Activated CD4-positive, alpha-beta T cell treated with anti-CD3 and anti-CD28 coated beads for 4 hours (primary cell): ENCODE results near the gene SLC22A1.
"Not testable (repeated sequence)": the region's sequence is repeated elsewhere in the genome, so short reads cannot be mapped to it uniquely, and the experiment has no call there.

ENCODE experiments used
- DNase-seq, 2 donors: peaks; one replicate each; pipeline ENCODE4 v3.0.0-alpha.2; 2020

SLC22A1 gene

DNA sequence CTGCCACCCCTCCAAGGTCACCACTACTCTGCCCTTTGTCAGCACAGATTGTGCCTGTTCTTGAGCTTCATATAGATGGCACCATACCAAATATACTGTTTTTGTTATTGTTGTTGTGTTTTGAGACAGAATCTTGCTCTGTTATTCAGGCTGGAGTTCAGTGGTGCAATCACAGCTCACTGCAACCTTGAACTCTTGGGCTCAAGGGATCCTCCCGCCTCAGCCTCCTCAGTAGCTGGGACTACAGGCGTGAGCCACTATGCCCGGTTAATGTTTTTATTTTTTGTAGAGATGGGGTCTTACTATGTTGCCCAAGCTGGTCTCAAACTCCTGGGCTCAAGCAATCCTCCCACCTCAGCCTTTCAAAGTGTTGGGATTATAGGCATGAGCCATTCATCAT, 18.9 kb downstream of the SLC22A1 start:
- DNase-seq = not testable (repeated sequence)

DNA sequence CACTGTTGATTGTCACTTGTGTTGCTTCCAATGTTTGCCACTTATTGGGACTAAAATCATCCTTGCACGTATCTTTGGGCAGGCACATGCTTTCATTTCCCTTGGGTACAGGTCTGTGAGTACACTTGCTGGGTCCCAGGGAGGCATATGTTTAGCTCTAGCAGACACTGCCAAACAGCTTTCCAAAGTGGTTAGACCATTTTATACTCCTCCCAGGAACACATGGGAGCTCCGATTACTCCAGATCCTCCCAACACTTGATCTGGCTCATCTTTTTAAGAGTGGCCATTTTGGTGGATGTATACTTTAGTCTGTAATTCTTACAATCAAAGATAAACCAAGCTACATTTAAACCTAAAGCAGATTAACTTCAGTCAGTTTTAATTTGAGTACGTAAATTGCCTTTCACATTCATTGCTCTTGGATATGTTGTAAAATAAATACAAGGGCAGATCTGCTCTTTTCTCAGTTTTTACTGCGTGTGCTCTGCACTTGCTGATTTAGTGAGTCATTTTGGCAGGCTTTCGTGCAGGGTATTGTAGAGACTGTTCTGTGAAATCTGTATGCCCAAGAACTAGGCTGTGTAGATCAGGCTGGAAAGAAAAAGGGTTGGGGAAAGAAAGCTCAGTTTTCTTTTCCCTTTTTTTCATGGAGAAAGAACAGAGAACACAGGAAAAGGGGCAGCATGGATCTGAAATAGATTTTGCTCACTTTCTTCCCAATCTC, 19.5 kb downstream of the SLC22A1 start:
- no peak for DNase-seq

DNA sequence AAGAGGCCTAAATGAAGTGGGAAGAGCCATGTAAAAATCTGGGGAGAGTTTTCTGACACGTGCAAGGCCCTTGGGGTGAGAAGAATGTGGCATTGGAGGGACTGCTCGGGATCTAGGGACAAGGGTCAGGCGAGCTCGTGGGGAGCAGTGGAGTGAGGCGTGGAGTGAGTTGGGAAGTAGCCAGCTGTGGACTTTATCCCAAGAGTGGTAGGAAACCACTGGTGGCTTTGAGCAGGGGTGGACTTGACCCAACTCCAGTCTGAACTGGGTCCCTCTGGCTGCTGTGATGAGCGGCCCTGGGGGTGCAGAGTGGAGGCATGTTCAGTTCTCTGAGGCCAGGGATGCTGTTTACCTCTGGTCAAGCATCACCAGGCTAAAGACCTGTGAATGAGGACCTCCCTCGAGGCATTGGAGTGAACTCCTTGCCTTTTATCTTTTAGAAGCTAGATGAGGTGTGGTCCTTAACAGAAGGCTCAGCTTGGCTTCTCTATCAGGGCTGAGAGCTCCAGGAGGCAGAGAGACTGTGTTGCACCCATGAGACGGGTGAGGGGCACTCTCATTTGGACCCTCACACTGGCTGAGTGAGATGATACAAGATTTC, 20.6 kb downstream of the SLC22A1 start:
- no peak for DNase-seq

DNA sequence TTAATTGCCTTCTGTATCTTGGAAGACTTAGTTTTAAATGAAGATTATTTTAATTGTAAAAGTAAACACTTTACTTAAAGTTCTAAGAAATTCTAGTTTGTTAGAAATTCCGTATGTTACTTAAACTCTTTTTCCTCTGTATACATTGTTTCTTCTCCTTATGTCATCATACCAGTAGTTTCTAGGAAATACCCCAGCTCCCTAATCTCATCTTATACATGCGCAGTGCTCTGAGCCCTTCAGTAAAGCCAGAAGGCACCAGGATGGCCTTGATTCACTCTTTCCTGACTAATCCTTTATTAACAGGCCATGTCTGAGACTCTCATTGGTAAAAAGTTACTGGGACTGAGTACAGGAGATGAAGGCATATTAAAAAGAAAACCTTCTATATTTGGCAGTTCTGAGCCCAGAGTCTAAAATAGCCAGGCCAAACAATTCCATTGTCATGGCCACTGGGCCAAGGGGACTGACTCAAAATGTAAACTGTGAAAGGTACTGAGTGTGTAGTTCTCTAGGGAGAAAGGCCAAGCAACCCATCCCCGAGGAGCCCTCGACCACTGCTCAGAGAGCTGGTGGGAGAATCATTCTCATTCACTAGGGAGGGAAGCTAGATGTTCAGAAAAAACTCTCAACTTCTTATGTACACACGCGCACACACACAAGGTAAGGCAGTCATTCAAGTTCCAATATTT, 25.0 kb downstream of the SLC22A1 start:
- DNase-seq = no peak

DNA sequence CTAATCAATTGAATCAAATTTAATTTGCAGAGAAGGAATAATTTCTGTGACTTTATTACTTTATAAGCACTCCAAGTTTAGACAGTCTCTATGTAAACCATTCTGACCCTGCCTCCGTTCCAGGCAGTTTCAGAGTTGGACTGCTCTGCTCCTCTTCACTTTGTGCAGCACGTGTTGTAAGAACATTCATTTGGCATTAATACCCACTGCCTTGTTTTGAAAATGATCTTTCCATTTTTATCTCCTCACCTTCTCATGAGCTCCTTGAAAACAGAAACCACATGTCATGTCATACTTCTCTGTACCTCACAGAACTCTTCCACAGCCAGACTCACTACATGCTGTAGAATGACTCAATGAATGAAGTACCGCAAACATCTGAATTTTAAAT, 25.5 kb downstream of the SLC22A1 start:
- no peak for DNase-seq

DNA sequence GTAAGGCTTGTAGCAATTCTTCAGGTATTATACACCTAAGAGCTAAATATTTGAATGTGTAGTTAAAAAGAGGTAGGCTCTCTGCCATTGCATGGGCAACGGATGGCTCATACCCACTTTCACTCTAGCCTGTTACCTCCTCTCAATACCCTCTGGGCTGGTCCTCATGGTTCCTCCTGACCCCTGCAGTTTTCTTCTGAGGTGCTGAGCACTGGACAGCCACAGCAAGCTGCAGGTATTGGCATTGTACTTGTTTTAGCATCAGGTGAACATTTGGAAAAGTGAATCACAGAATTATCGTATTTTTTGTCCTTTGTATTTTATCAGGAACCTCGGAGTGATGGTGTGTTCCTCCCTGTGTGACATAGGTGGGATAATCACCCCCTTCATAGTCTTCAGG, 32.9 kb downstream of the SLC22A1 start:
- DNase-seq = no peak

DNA sequence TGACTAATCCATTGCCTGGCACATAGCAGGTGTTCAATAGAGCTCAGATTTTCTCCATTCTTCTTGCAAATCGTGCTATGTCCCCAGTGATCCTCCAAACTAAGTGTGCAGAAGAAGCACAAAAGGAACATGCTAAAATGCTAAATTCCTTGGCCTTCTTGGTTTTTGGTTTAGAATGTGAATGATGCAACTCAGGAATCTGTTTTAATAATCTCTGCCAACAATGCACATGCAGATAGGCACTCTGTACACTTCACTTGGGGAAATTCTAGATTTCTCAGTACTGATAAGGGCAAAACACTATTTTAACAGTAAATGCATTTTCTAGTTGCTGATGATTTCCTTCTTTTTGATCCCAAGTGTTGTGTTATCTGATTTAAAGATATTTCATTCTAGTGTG, 35.2 kb downstream of the SLC22A1 start:
- DNase-seq = no peak

DNA sequence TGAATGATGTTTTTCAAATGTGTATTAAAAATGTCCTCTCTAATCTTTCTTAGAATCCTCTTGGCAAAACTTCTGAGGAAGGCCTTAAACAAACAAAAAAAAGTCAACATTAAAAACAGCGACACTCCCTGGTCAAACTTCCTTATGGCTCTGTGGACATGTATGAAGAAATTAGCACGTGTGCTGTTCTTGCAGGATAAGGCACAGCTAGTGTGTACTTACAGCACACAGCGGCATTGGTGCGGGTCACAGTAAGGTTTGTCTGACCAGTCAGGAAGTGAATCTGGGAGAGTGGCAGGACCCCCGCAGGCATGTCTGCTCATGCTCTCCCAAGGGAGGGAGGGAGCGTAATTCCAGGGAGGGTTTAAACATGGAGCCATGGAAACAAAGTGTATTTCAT, 38.8 kb downstream of the SLC22A1 start:
- no peak for DNase-seq

DNA sequence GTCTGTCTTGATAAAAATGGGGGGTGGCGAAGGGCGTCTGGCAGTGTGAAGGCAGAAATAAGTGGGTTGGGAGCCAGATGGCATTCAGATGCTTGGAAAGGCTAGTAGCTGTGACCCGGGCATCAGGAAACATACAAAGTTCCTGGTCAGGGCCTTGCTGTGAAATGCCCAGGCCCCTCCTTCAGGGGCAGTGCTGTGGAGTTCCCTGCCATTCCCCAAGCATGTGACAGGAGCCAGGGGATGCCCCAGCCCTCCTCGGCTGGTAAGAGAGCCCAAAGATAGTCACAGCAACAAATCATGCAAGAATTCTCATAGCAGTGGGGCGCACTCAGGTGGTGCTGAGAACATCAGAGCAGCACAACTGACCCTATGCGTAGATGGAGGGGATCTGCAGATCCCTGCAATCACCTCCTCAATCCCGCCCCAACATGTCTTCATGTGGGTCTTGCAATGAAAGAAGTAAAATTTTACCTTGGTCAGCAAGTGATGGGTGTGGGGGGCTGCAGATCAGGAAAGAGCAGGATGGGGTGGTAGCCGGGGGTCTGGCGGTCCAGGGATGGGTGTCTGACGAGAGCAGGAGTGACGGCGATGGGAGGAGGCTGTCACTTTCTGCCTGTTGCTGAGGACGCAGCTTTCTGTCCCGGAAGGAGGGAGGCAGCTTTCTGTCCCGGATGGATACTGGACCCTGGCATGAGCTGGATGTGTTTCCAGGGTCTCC, 39.5 kb downstream of the SLC22A1 start:
- DNase-seq = no peak

DNA sequence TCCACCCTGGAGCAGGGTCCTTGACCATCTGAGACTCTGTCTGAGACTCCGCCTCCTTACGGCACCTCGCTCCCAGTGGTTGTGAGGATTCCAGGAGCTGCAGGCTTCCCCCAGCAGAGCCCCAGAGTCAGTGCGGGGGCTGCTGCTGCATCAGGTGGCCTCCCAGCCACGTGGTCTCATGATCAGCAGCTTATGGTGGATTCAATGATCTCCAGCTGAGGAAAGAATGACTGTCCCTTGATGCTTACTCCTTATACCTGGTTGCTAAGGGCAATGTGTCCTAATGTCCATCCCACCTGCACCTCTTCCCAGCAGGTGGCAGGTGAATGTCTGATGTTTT, 40.0 kb downstream of the SLC22A1 start:
- no peak for DNase-seq

DNA sequence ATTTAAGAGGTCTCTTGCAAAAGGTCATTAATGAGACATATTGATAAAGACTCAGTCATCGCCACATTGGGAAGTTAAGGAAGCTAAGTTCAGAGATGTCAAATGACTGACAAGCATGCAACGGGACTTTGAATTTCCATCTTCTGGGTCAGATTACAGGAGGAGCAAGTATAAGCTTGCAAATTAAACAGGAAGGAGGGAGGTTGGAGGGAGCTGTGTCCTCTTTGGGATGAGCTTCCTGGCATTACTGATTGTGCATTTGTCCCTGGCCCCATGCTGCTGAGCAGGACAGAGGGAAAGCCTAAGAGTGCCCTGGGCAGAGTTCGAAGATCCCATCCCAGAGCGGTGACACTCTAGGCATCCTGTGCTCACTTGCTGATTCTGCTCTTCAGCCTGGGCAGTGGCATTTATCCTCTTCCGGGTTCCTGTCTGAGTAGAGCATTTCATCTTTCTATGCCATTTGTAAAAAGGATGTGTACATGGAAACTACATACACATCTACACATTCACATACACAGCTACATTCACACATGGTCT, 40.5 kb downstream of the SLC22A1 start:
- DNase-seq = no peak

DNA sequence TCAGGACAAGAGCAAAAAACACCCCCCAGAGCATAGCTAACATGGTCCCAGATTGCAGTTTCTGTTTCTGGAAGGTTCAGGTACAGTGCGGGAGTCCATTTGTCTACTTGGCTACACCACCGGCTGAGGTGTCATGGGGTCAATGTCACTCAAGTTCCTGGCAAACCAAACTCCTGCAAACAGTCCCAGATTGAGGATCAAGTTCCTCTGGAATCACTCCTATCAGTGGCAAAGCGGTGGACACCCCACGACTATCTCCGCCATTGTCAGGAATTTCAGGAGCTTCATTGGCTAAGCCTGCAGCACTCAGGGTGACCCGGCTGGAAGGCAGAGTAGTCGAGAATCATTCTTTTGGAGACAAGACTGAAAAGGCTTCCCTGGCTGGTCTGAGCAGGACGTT, 41.8 kb downstream of the SLC22A1 start:
- no peak for DNase-seq

DNA sequence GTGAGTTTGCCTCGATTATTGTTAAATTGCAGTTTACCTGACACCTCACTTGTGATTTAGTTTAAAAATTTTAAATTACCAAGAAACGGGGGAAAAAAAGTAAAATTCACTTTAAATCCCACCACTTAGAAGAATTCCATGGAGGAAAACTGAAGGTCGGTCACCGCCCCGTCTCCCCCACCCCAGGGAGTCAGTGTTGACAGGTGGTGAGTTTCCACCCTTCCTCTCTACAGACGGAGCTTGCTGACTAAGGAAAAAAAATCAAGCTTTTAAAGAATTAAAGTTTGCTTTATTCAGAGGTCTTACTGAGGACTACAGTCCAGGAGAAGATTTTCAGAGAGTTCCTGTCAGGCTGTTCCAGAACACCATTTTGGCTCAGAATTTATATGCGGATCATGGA, 42.3 kb downstream of the SLC22A1 start:
- DNase-seq = no peak

DNA sequence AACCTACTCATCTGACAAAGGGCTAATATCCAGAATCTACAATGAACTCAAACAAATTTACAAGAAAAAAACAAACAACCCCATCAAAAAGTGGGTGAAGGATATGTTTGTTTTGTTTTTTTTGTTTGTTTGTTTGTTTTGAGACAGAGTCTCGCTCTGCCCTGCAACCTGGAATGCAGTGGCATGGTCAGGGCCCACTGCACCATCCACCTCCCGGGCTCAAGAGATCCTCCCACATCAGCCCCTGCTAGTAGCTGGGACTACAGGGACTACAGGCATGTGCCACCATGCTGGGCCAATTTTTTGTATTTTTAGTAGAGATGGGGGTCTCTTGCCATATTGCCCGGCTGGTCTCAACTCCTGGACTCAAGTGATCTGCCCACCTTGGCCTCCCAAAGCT, 44.3 kb downstream of the SLC22A1 start:
- DNase-seq = not testable (repeated sequence)

DNA sequence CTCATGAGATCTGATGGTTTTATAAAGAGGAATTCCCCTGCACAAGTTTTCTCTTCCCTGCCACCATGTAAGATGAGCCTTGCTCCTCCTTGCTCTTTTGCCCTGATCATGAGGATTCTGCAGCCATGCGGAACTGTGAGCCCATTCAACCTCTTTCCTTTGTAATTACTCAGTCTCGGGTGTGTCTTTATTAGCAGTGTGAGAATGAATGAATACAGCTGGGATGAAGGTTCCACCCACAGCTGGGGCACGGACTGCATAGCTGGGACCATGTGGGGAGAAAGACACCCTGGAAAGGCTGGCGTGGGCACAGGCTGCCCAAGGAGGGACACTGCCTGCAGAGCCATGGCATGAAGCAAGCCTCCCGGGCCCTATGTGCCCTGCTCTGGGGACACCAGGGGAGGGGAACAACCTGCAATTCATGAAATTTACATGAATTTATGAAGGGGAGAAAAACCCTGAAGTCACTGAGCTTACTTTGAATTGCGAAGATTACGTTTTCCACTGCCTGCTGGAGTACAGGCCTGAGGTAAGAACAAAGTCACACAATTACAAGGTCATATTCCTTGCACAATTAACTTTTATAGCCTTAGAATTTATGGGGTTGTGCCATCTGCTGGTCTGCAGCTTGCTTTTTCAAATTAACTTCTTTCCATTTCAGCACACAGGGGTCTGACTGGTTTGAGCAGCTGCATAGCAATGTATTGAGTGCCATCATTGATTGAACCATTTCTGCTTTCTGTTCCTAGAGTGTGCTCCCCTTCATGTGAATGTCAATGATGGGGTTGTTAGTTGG, 46.2 kb downstream of the SLC22A1 start:
- DNase-seq = no peak

DNA sequence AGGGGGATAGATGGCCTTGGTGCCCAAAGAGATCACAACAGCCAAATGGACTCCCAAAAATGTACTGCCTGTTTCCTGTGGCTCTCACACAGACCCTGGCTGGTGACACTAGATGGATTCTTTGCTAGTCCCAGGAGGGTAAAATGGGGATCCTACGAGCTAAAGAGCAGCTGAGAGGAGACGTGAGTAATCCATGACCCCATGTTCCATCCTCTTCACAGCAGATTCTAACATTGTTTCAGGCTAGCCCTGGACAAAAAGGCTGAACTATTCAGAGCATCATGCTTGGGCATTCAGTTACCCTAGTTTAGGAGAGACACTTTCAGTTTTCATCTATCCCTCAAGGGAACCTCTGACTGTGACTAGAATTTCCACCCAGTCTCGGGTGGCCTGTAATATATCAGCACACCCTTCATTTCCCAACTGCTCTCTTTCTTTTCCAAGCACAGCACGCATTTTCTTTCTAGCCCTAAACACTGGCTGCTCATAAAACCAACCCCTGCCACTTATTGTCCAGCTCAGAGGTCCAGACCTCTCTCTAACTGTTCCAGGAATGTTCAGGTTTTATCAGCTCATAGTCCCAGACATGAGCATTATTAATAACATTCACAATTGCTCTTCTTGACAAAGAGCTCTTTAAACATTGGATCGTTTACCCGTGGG, 48.5 kb downstream of the SLC22A1 start:
- DNase-seq = no peak

DNA sequence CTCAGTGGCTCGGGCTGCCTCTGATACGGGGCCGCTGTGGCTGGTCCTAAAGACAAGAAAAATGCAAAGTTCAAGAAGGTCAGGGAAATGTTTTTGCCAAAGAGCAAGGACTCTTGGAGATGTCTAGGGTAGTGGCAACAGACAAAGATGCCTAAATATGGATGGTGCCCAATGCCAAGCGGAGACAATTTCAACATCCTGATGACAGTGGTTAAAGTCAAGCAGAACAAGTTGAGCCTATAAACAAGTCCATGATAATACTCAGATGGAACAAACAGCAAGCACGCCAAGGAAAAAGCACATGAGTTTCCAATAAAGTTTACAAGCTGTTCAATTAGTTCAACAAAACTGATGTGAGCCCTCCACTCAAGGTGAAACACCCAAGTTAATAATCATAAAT, 51.1 kb downstream of the SLC22A1 start:
- DNase-seq = no peak

DNA sequence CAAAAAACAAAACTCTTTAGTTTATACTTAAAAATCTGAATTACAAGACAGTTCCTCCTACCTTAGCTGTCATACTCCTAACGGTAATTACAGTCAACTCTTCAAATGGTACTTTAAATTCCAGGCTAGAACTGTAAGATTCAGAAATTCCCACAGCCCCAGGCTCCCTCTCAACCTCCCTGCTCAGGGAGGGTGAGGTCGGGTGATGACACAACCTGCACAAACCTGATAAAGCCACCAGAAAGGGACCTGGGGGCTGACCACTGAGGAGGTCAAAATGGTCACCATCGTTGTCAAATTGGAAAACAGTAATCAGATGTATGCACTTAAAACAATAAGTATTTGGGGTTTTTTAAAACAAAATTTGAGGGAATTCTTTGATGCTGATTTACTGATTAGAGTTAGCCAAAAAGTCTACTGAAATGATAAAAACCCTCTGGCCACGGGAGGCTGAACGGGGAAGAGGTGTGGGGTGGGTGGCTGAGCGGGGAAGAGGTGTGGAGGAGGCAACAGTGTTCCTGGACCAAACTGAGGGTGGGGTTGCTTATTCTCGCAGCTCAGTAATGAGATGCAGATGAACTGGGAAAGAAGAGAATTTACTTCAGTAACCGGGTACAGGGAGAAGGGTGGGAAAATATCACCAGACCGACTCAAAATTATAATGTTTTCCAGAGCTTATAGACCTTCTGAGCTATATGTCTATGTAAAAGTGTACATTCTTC, 52.4 kb downstream of the SLC22A1 start:
- no peak for DNase-seq

DNA sequence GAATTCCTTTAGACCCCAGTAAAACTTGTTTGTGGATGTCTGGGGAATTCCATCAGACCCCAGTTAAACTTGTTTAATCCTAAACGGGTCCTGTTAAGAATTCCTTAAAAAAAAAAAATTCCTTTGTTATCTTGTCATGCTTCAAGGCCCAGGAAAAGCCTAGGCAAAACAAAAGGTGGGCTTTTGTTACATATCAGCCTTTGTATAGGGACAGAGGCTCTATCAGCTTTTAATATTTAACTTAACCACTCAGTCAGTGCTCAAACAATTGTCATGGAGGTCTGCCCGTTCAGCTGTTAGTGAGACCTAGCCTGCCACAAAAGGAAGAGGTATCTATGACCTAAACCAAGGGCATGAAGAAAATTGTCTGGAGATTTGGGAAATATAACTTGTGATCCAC, 53.1 kb downstream of the SLC22A1 start:
- no peak for DNase-seq

DNA sequence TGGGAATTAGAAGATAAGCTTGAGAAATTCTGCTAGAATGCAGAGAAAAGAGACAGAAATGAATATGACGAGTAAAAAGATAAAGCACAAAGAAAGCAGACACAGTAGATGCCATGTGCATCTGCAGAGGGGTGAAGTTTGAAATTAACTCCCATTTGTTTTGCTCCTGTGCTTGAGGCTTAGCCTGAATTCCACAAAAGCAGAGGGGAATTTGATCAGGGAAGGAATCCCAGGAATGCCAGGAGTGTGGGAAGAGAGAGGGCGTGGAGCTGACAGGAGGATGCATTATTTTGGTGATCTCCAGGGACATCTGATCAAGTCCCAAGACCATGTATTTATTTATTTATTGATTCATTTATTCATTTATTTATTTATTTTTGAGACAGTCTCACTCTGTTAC, 55.6 kb downstream of the SLC22A1 start:
- DNase-seq = no peak

DNA sequence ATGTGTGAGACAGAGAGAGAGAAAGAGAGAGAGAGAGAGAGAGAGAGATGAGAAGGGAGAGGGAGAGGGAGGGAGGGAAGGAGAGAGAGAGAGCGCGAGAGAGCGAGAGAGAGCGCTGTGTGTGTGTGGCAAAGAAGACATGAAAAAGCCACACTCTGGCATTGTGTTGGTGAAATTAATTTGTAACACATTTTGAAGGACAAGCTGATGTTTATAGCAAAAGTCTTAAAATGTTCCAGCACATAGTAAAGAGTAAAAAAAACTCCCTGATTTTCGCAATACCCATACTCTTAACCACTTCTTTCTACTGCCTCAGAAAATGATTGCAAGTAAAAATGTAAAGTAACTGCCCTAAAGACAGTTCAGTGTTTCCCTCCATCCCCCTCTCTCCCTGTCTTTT, 56.7 kb downstream of the SLC22A1 start:
- no peak for DNase-seq

DNA sequence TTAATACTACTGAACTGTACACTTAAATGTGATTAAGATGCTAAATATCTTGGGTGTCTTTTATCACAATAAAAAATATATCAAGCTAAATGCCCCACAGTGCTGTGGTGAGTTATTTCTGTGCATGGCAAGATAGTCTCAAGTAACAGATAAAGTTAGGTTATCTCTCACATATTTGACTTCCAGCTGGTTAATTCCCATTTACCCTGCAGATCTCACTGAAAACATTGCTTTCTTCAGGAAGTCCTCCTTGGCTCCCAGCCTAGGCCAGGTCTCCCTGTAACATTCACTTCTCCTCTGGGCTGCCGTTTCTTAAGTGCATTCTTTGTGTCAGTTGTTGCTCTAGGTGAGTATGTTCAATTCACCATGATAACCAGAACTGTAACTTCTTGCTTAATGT, 59.1 kb downstream of the SLC22A1 start:
- DNase-seq = no peak
